ENCODE results near the gene PBX1.

The PBX1 gene

GRCh38 chr1:164712131-164713036 lies 153.4 kb downstream of the PBX1 start:
- Histone ChIP-seq H3K9me3 (ENCODE audit: control insufficient read depth, insufficient read depth, low read length) (no peaks in the 10 kb centered on the region; the same call in 1 of the 2 replicates), H3K4me3 (ENCODE audit: low read length) (no peak overlapping the region), H3F3A (ENCODE audit: control insufficient read depth, insufficient read depth) (no peaks in the 10 kb centered on the region), H3K36me3 (ENCODE audit: control insufficient read depth, low read length) (no peaks in the 10 kb centered on the region), H3K9me2 (replicated peaks; ENCODE audit: control insufficient read depth, low read length) (no peaks in the 10 kb centered on the region), H4K20me1 (ENCODE audit: control insufficient read depth, insufficient read depth, low read depth, low read length) (no peaks in the 10 kb centered on the region), H3K27me3 (ENCODE audit: control insufficient read depth, low read length) (no peaks in the 10 kb centered on the region), H3K27ac (ENCODE audit: low read depth, low read length) (no peak overlapping the region), H3K79me2 (ENCODE audit: control insufficient read depth, low read length) (no peaks in the 10 kb centered on the region), H3K4me1 (ENCODE audit: control insufficient read depth, low read length) (no peaks in the 10 kb centered on the region), H3K4me2 (ENCODE audit: low read length) (no peak overlapping the region)
- TF ChIP-seq EZH2phosphoT487 (IDR thresholded peaks at IDR 0.05; ENCODE audit: borderline replicate concordance, low read length) = no peak
- TF ChIP-seq, protein P1, sequence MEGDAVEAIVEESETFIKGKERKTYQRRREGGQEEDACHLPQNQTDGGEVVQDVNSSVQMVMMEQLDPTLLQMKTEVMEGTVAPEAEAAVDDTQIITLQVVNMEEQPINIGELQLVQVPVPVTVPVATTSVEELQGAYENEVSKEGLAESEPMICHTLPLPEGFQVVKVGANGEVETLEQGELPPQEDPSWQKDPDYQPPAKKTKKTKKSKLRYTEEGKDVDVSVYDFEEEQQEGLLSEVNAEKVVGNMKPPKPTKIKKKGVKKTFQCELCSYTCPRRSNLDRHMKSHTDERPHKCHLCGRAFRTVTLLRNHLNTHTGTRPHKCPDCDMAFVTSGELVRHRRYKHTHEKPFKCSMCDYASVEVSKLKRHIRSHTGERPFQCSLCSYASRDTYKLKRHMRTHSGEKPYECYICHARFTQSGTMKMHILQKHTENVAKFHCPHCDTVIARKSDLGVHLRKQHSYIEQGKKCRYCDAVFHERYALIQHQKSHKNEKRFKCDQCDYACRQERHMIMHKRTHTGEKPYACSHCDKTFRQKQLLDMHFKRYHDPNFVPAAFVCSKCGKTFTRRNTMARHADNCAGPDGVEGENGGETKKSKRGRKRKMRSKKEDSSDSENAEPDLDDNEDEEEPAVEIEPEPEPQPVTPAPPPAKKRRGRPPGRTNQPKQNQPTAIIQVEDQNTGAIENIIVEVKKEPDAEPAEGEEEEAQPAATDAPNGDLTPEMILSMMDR (IDR thresholded peaks at IDR 0.05; ENCODE audit: low read depth, low read length, poor library complexity, severe bottlenecking) = no peak

- Histone ChIP-seq H3K79me2 (ENCODE audit: control insufficient read depth, low read length) (no peaks in the 10 kb centered on the region), H3K36me3 (ENCODE audit: control insufficient read depth, low read length) (no peaks in the 10 kb centered on the region), H3K4me3 (ENCODE audit: low read length) (no peak overlapping the region), H3K27ac (ENCODE audit: low read depth, low read length) (no peak overlapping the region), H3K4me2 (ENCODE audit: low read length) (no peak overlapping the region), H3K9me2 (replicated peaks; ENCODE audit: control insufficient read depth, low read length) (no peaks in the 10 kb centered on the region), H3K27me3 (ENCODE audit: control insufficient read depth, low read length) (no peaks in the 10 kb centered on the region), H3F3A (ENCODE audit: control insufficient read depth, insufficient read depth) (no peaks in the 10 kb centered on the region), H3K9me3 (ENCODE audit: control insufficient read depth, insufficient read depth, low read length) (no peaks in the 10 kb centered on the region; the same call in 1 of the 2 replicates), H4K20me1 (ENCODE audit: control insufficient read depth, insufficient read depth, low read depth, low read length) (no peaks in the 10 kb centered on the region), H3K4me1 (ENCODE audit: control insufficient read depth, low read length) (no peaks in the 10 kb centered on the region)
- no peak for TF ChIP-seq EZH2phosphoT487 (IDR thresholded peaks at IDR 0.05; ENCODE audit: borderline replicate concordance, low read length)
- TF ChIP-seq, protein P1 (IDR thresholded peaks at IDR 0.05; ENCODE audit: low read depth, low read length, poor library complexity, severe bottlenecking) = no peak
Observed at GRCh38 chr1:164713456-164714207, 154.6 kb downstream of the PBX1 start.

DNA sequence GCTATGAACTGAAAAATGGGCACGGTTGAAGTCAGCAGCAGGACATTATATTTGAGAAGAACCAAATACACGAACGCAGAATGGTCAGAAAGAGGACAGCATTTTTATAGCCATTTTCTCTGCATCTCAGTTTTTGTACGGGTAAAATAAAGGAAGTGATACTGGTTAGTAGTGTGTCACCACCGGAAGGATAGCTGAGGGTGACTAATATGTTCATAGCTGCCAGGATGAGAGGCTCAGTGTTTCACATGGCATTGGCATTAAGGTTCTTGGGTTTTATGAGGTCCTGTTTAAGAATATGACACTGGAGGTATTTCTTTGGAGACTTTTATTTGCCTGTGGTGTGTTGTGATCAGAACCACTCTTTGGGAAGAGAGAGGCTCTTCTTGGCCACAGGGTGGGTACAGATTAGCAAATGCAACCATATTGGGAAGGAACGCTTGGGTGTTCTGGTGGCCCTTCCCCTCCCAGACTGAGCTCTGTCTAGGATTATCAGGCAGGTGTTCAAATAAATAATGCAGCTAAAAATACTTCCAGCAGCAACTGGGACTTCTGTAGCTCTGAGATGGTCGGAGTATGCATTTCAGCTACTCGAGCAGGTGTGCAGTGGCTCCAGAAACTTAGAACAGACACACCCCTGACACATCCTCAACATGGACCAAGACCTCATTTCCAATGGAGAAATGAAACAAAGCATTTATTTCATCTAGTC lies 158.2 kb downstream of the PBX1 start:
- Histone ChIP-seq H3K4me3 (ENCODE audit: low read length) (no peak overlapping the region), H3K9me2 (replicated peaks; ENCODE audit: control insufficient read depth, low read length) (no peaks in the 10 kb centered on the region), H3F3A (ENCODE audit: control insufficient read depth, insufficient read depth) (no peaks in the 10 kb centered on the region), H4K20me1 (ENCODE audit: control insufficient read depth, insufficient read depth, low read depth, low read length) (no peaks in the 10 kb centered on the region), H3K27me3 (ENCODE audit: control insufficient read depth, low read length) (no peaks in the 10 kb centered on the region), H3K4me2 (ENCODE audit: low read length) (no peak overlapping the region), H3K9me3 (ENCODE audit: control insufficient read depth, insufficient read depth, low read length) (no peaks in the 10 kb centered on the region), H3K27ac (ENCODE audit: low read depth, low read length) (no peak overlapping the region), H3K4me1 (ENCODE audit: control insufficient read depth, low read length) (no peaks in the 10 kb centered on the region), H3K36me3 (ENCODE audit: control insufficient read depth, low read length) (no peaks in the 10 kb centered on the region), H3K79me2 (ENCODE audit: control insufficient read depth, low read length) (no peaks in the 10 kb centered on the region)
- TF ChIP-seq, protein P1 (IDR thresholded peaks at IDR 0.05; ENCODE audit: low read depth, low read length, poor library complexity, severe bottlenecking) = no peak
- TF ChIP-seq EZH2phosphoT487 (IDR thresholded peaks at IDR 0.05; ENCODE audit: borderline replicate concordance, low read length) = no peak

Data from DOHH2 (cell line).